ENCODE results near the gene PLA2G2C.

The PLA2G2C gene

DNA sequence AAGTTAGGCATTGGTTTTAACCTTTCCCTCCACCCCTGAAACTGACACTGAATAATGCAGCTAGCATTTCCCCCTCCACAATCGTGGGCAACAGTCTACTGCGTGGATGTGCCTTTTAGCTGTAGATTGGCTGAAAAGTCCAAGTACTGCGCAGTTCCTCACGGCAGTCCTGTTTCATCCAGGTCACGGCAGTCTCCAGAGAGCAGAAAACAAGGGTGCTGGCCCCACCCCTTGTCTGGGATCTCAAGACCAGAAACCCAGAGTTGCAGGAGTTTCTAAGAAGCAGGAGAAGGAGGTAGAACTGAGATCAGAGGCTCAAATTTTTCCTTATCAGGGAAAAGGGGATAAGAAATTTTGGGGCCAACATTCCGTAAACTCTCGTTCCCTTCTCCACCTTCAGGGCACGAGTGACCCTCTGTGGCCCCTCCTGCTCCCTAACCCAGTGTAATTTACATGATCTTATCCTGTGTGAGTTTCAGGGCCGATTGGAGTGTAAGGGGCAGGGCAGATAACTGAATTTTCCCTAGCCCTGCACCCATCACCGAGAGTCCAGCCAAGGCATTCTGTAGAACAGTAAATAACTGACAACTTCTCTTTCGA is 25.9 kb upstream of the PLA2G2C start:
- Histone ChIP-seq H3K4me3 (replicated peaks; ENCODE audit: low read depth, low read length) (no peak overlapping the region), H3K36me3 (ENCODE audit: control insufficient read depth, insufficient read depth, low read length) (no peaks in the 10 kb centered on the region), H3K27me3 (replicated peaks; ENCODE audit: control insufficient read depth, insufficient read depth, low read length) (no peaks in the 10 kb centered on the region)
- TF ChIP-seq, protein P1, sequence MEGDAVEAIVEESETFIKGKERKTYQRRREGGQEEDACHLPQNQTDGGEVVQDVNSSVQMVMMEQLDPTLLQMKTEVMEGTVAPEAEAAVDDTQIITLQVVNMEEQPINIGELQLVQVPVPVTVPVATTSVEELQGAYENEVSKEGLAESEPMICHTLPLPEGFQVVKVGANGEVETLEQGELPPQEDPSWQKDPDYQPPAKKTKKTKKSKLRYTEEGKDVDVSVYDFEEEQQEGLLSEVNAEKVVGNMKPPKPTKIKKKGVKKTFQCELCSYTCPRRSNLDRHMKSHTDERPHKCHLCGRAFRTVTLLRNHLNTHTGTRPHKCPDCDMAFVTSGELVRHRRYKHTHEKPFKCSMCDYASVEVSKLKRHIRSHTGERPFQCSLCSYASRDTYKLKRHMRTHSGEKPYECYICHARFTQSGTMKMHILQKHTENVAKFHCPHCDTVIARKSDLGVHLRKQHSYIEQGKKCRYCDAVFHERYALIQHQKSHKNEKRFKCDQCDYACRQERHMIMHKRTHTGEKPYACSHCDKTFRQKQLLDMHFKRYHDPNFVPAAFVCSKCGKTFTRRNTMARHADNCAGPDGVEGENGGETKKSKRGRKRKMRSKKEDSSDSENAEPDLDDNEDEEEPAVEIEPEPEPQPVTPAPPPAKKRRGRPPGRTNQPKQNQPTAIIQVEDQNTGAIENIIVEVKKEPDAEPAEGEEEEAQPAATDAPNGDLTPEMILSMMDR (IDR thresholded peaks at IDR 0.05; ENCODE audit: insufficient read depth, low read length, poor library complexity, severe bottlenecking): no peak
- no peak for DNase-seq (ENCODE audit: extremely low read depth, insufficient read length)

DNA sequence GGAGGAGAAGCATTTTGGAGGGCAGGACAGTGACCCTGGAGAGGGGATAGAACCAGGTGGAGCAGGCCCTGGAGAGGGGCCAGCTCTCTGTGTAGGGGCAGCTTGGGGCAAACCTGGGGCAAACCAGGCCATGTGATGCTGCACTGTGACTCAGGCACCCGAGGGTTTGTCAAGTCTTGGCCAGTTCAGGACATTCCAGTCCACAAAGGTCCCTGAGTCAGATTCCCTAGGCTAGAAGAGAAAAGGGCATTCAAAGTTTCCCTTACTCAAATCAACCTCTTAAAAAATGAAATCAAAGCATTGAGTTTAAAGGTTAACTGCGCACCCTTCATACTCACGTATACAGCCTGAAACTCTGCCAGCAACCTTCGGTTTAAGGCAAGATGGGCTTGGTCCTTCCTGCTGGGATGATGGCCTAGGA is 25.2 kb upstream of the PLA2G2C start:
- TF ChIP-seq, protein P1 (IDR thresholded peaks at IDR 0.05; ENCODE audit: insufficient read depth, low read length, poor library complexity, severe bottlenecking): no peak
- no peak for DNase-seq (ENCODE audit: extremely low read depth, insufficient read length)
- H3K4me3 ChIP-seq (replicated peaks; ENCODE audit: low read depth, low read length): no peak overlapping the region
- no peaks in the 10 kb centered on the region for H3K27me3 ChIP-seq (replicated peaks; ENCODE audit: control insufficient read depth, insufficient read depth, low read length)
- H3K36me3 ChIP-seq (ENCODE audit: control insufficient read depth, insufficient read depth, low read length): no peaks in the 10 kb centered on the region

DNA sequence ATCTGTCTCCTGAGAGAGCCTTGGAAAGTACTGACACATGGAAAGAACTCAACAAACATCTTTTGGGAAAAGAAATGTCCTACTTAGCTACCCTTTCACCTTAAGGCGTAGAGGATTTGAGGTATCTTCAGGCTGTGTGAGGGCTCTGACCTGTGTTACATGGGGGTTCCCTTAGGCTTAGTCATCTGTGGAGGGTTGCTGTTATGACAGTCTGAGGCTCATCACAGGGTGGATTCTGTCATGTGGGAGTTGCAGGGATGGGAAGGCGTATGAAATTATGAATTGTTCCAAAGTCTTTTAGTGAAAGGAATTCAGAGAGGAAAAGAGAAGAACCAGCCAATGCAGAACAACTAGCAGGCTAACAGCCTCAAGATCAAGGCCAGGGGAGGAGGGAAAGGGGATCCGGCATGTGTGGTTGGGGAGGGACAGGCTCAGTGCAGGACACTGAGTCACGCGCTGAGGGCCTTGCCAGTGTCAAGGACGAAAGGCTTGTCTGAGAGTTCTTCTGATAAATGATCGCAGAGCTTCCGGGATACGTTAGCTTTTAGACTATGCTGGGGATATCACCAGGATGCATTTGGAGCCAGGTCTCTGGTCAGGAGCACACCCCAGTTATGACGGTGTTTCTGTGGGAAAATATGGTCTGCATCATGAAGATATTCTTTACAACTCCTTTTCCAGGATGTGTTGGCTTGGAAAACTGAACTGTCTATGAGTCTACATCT is 24.6 kb upstream of the PLA2G2C start:
- Histone ChIP-seq H3K36me3 (ENCODE audit: control insufficient read depth, insufficient read depth, low read length) (no peaks in the 10 kb centered on the region), H3K4me3 (replicated peaks; ENCODE audit: low read depth, low read length) (no peak overlapping the region), H3K27me3 (replicated peaks; ENCODE audit: control insufficient read depth, insufficient read depth, low read length) (no peaks in the 10 kb centered on the region)
- no peak for DNase-seq (ENCODE audit: extremely low read depth, insufficient read length)
- TF ChIP-seq, protein P1 (IDR thresholded peaks at IDR 0.05; ENCODE audit: insufficient read depth, low read length, poor library complexity, severe bottlenecking): no peak

DNA sequence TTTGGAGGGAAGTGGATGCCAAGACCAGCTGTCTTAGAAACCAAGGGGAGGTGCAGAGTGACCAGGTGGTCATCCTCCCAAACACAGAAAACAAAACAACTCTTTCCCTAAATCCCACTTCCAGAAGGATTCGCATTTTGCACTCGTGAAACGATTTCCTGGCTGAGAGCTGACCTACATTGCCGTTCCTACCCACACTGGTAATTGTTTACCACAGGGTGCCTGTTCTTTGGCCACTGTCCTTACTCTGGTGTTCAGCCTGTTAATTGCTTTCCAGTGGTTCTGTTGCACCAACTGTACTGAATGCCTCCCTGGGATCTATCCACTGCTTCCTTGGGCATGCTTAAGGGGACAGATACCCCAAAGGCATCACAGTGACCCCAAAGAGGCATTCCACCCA is 23.2 kb upstream of the PLA2G2C start:
- H3K36me3 ChIP-seq (ENCODE audit: control insufficient read depth, insufficient read depth, low read length): no peaks in the 10 kb centered on the region
- DNase-seq (ENCODE audit: extremely low read depth, insufficient read length): no peak
- H3K4me3 ChIP-seq (replicated peaks; ENCODE audit: low read depth, low read length): no peak overlapping the region
- H3K27me3 ChIP-seq (replicated peaks; ENCODE audit: control insufficient read depth, insufficient read depth, low read length): no peaks in the 10 kb centered on the region
- TF ChIP-seq, protein P1 (IDR thresholded peaks at IDR 0.05; ENCODE audit: insufficient read depth, low read length, poor library complexity, severe bottlenecking): no peak

DNA sequence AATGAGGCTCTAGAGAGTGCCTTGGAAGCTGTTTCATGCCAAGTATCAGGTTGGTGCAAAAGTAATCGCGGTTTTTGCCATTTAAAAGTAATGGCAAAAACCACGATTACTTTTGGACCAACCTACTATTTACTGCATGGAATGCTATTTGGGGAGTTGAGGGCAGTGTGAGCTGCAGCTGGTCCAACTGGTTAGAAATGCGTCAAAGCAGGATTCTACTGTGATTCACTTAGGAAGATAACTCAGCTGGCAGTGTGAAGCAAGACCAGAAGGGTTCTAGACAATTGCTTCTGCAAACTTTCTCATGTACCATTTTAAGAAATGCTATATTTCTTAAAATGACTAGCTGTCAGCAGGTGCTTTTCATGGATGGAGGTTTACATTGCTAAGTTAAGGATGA is 21.2 kb upstream of the PLA2G2C start:
- no peaks in the 10 kb centered on the region; the same call in 1 of the 2 replicates for H3K27me3 ChIP-seq (replicated peaks; ENCODE audit: control insufficient read depth, insufficient read depth, low read length)
- H3K4me3 ChIP-seq (replicated peaks; ENCODE audit: low read depth, low read length): no peak overlapping the region
- no peaks in the 10 kb centered on the region for H3K36me3 ChIP-seq (ENCODE audit: control insufficient read depth, insufficient read depth, low read length)
- DNase-seq (ENCODE audit: extremely low read depth, insufficient read length): no peak
- TF ChIP-seq, protein P1 (IDR thresholded peaks at IDR 0.05; ENCODE audit: insufficient read depth, low read length, poor library complexity, severe bottlenecking): no peak
